GM12864 (cell line): Measurements from ENCODE around the gene CMTM6.

ENCODE experiments used
- DNase-seq: peaks from one replicate; pipeline ENCODE4 v3.0.0-alpha.2; 2011; ENCODE audit warnings: low read depth
- H3K4me3 ChIP-seq: 2 replicates; pipeline ENCODE4 v1.5.1; 2011; ENCODE audit warnings: mild to moderate bottlenecking, low read depth, low read length, control low read depth
- CTCF ChIP-seq: IDR thresholded peaks from 2 replicates; pipeline ENCODE4 v1.5.1; 2011; ENCODE audit warnings: low read depth, mild to moderate bottlenecking, moderate library complexity, low read length, control low read depth, inconsistent platforms; ENCODE audit errors: missing control alignments

CMTM6 gene

GRCh38 chr3:32452009-32452408 is 50.6 kb downstream of the CMTM6 start:
- H3K4me3 ChIP-seq, result no peak overlapping the region
- no peak for TF ChIP-seq CTCF
- DNase-seq, result no peak

- no peak overlapping the region for H3K4me3 ChIP-seq
- DNase-seq, result no peak
- no peak for TF ChIP-seq CTCF
Measured at GRCh38 chr3:32450992-32451659, 51.5 kb downstream of the CMTM6 start.

DNA sequence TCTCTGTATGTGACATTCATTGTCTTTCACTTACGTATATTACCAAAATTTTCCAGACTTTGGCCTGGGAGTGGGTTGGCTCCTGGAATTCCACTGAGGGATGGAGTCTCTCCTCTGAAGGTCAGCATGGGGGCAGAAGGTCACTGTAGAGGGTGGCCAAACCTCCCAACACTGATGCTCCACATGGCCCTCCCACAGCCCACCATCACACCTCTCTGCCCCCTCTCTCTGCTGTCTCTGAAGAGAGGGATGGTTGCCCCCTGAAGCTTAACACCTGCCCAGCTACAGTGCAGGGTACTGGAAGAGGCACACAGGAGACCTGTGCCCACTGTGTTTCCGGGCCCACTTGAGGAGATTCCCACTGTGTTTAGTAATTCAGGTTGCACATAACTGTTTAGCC is 52.2 kb downstream of the CMTM6 start:
- no peak for DNase-seq
- no peak overlapping the region for H3K4me3 ChIP-seq
- no peak for TF ChIP-seq CTCF

DNA sequence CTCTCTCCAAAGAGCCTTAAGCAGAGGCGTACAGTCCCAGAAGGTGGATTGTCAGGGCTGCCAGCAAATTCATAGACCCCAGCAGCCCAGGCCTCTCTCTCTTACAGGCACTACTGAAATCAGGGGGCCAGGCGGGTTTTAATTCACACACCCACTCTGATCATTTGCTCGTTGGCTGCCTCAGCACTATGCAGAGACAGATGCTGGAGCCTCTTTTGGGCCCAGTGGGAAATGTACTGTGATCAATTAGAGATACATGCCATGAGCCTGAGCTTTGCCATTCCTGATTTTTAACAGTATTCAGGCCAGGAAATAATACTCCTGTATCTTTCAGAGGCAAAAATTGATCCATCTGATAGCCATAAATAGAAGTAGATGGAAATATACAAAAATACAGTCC is 53.0 kb downstream of the CMTM6 start:
- no peak for DNase-seq
- no peak for TF ChIP-seq CTCF
- H3K4me3 ChIP-seq, result no peak overlapping the region

DNA sequence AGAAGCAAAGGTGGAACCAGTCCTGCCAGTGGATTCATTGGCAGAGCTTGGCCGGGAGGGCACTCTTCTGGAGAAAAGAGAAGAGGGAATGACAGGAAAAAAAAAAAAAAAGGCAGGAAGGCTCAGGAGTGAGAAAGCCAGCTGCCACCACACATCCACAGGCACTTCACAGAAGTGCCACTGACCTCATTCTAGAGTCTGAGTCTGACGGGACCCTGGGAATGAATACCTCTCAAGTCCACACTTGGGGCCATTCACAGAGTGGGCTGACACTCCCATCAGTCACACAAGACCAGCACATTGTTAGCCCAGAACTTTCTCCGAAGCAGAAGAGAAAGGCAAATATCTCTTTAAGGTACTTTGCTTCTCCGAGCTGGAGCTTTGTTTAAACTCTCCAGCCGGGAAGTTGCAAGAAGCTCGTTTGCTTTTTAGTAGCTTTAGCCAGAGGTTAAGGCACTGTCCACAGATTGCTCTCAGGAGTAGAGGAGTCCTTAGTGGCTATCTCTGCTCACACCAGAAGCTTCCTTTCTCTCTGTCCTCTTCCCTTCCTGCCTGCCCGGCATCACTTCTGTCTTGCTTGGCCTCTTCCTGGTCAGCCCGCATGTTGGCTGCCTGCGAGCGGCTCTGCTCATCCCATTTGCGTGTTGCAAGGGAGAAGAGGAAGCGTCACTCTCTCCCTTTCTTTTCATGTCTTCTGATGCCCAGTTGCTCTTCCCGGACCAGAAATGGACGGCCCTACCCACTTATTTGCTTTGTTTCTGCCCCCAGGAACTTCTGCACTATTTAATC is 53.8 kb downstream of the CMTM6 start:
- no peak for DNase-seq
- TF ChIP-seq CTCF, result no peak
- H3K4me3 ChIP-seq, result no peak overlapping the region

DNA sequence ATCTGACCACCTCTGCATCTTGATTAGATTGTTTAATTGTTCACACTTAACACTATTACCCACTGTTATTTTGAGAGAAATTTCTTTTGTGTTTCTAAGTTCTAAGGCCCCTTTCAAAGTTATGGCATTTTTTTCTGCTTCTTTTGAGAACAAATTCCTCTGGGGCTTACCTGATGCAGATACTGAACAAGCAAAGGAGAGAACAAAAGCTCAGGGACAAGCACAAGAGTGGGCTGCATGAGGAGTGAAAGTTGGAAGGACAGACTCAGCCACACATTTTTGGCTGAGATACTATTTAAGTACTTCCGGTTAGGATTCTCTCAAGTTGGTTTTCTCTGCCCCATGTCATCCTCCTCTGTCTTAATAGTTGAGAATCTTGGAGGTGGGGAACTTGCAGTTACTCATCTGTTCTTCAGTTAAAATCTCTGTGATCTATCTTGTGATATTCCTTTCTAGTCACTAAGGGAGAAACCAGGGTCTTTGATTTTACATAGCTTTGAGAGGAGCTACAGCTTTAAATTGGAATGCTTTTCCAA is 54.7 kb downstream of the CMTM6 start:
- DNase-seq, result no peak
- no peak overlapping the region for H3K4me3 ChIP-seq
- no peak for TF ChIP-seq CTCF
